HG03095 (cell line): ENCODE measurements around the gene GABRB2.

ENCODE experiments used
- ATAC-seq: cut with Tn5 transposase; IDR thresholded peaks from one replicate; pipeline ENCODE4 v1.9.1; 2021; ENCODE audit warnings: moderate library complexity; ENCODE audit not compliant: unreplicated experiment

GABRB2 gene

GRCh38 chr5:161481922-161482321, 64.6 kb downstream of the GABRB2 start:
- ATAC-seq = peak; percentile 60

- ATAC-seq = no peak
Measured at GRCh38 chr5:161471211-161471950, 75.1 kb downstream of the GABRB2 start.

GRCh38 chr5:161467703-161468102, 78.8 kb downstream of the GABRB2 start:
- ATAC-seq = no peak

GRCh38 chr5:161460741-161461140, 85.8 kb downstream of the GABRB2 start:
- ATAC-seq = no peak

- ATAC-seq = no peak
Measured at GRCh38 chr5:161446655-161447054, 99.9 kb downstream of the GABRB2 start.

- no peak for ATAC-seq
Measured at GRCh38 chr5:161442471-161442870, 104.1 kb downstream of the GABRB2 start.

DNA sequence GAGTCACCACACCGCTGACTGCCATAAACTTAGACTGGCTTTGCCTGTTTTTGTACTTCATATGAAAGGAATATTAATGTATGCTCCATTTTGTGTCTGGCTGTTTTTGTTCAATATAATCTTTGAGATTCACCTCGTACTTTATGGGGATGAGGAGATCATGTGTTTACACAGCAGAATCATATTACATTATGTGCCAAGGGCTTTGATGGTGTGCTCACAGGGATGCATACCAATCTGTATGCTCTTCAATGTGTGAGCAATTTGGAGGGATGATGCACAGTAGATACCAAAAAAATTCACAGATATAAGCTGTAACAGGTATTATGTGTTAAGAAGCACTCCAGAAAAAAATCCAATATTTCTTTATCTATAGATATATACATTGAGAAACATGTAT, 113.7 kb downstream of the GABRB2 start:
- no peak for ATAC-seq

DNA sequence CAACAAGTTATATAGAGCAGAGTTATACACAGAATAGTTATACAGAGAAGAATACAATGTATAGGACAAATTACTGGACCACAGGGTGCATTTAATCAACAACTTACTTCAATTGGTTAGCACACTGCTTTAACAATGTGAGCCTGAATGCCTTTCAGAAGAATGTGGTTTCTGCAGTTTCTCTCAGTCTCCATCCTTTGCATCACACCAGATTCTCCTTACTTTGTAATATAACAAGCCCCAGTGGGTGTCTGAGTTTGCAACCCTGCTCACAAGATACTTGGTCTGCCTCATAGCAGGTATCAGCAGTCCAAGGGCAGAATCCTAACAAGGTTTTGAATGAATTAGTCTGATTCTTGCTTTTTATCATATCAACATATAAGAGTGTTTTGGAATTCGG, 114.6 kb downstream of the GABRB2 start:
- ATAC-seq = no peak

- ATAC-seq = no peak
Measured at GRCh38 chr5:161421067-161421466, 125.5 kb downstream of the GABRB2 start.

GRCh38 chr5:161420521-161420920, 126.0 kb downstream of the GABRB2 start:
- ATAC-seq = no peak

DNA sequence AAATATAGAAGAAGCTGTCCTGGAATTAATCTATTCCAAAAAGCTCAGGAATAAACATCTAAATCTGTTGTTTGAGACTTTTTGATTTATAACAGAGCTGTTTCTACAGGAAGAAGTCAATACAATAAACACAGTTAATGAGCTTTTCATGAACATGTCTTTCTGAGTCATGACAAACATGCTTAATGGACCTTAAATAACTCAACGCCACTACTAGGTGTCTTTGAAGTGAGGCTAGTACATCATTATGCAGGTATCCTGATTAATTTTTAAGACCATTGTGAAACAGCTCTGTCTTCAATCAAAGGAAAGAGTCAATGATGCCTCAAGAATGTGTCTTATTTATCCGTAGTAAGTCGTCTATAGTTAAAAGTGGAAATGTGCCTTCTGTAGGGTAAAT, 131.6 kb downstream of the GABRB2 start:
- no peak for ATAC-seq

GRCh38 chr5:161414037-161414436, 132.5 kb downstream of the GABRB2 start:
- no peak for ATAC-seq

DNA sequence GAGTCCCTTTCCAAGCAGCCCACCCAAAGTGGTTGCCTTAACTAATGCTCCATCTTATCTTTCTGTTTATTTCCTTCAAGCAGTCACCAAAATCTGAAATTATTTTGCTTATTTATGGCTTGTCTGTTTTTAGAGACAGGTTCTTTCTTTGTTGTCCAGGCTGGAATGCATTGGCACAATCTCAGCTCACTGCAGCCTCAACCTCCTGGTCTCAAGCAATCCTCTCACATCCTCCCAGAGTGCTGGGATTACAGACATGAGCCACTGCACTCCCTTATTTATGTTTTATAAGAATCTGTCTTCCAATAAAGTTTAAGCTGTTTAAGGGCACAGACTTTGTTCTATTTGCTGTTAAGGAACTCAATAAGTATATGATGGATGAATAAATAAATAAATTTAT, 133.7 kb downstream of the GABRB2 start:
- ATAC-seq = no peak

GRCh38 chr5:161411156-161411555, 135.4 kb downstream of the GABRB2 start:
- no peak for ATAC-seq

GRCh38 chr5:161410640-161411039, 135.9 kb downstream of the GABRB2 start:
- no peak for ATAC-seq

DNA sequence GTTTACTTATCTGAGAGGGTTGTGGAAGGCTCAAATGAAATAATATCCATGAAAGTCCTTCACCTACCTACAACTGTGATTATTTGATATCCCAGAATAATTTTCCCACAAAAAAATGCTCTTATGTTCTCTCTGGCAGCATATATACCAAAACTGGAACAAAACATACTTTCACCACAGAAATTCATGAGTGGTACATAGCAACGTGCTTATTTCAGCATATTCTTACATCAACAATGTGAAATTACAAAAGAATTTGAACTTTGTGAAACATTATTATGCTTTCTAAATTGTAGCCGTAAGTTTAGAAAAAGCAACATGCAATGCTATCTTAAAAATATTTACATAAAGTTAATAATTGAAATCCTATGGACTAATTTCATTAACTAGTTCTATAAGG, 137.1 kb downstream of the GABRB2 start:
- ATAC-seq = no peak

GRCh38 chr5:161406880-161407279, 139.6 kb downstream of the GABRB2 start:
- ATAC-seq = no peak

DNA sequence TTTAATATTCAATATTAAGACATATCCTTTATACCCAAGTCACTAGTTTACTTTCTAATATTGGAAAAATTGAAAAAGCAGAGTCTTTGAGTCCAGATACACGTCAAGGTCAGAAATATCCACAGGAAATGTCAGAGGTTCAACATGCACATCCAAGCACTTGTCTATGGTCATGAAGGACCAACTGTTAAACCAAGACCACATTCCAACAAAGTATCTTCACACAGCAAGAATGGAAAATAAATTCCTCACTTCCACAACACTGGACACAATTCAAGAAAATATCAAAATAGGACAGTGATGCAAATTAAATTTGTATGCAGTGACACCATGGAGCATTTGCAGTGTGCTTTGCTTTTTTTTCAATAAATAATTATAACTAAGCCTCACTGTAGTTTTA, 142.5 kb downstream of the GABRB2 start:
- ATAC-seq = no peak

DNA sequence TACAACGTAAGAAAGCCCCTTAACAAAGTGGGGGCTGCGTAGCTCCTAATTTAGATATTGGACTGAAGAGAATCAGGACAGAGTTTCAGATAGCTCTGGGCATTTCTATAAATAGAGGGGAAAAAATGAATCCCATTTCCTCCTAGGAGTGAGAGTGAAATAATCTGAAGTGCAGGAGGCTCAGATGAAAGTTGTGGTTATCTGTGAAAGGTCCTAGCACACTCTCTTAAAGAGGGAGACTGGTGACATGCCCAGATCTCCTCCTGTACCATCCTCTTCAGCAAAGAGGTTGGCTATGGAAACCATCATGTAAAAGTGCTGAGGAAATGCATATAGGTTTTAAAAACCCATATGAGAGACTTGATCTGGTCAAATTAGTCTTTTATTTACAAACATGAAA, 143.4 kb downstream of the GABRB2 start:
- no peak for ATAC-seq

DNA sequence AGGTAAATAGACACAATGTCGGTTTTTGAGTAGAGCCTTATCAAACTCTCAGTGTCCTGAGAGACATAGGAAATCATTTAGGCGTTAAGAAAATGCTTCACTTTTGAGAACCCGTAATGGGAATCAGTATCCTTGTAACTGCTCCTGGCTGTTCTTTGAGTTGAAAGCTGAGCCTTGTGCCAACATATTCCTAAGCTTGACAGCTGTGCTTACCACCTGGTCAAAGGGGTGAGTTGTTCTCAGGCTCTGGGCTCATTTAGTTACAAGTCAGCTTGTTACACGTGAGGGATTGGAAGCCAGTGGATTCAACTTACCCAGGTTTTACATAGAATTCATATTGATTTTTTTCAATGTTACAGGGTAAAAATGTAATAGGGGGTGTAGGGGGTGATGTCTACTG, 145.9 kb downstream of the GABRB2 start:
- ATAC-seq = no peak

DNA sequence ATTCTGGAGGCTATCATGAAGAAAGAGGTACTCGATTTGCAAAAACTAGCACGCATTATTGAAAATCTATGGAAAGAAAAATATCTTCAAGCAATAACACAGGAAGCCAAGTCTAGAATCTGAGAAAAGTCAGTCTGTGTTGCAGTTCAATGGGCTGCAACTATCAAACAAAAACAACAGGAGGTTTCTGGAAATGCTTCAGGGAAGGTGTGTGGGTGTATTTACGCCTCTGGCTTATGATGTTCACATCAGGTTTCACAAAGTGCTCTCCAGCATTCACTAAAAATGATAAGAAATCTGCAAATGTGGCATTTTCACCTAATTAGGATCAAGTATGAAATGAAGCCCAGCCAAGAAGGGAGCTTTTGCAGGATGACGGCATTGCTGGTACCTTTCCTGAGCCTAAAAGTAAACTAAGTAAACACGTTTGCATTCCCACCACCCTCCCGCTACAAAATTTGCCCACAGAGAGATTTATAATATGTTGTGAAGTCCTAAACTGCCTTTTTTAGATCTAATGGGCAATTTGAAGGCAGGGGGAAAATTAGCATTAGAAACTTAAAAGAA, 146.4 kb downstream of the GABRB2 start:
- no peak for ATAC-seq

- ATAC-seq = no peak
Measured at GRCh38 chr5:161397448-161397847, 149.1 kb downstream of the GABRB2 start.

- no peak for ATAC-seq
Measured at GRCh38 chr5:161396171-161396570, 150.4 kb downstream of the GABRB2 start.
